GM21423 (cell line): ENCODE results near the gene CIAPIN1.

ENCODE experiments used
- ATAC-seq: cut with Tn5 transposase; IDR thresholded peaks from one replicate; pipeline ENCODE4 v1.9.1; 2021; ENCODE audit warnings: mild to moderate bottlenecking, moderate library complexity; ENCODE audit not compliant: unreplicated experiment

Gene CIAPIN1

DNA sequence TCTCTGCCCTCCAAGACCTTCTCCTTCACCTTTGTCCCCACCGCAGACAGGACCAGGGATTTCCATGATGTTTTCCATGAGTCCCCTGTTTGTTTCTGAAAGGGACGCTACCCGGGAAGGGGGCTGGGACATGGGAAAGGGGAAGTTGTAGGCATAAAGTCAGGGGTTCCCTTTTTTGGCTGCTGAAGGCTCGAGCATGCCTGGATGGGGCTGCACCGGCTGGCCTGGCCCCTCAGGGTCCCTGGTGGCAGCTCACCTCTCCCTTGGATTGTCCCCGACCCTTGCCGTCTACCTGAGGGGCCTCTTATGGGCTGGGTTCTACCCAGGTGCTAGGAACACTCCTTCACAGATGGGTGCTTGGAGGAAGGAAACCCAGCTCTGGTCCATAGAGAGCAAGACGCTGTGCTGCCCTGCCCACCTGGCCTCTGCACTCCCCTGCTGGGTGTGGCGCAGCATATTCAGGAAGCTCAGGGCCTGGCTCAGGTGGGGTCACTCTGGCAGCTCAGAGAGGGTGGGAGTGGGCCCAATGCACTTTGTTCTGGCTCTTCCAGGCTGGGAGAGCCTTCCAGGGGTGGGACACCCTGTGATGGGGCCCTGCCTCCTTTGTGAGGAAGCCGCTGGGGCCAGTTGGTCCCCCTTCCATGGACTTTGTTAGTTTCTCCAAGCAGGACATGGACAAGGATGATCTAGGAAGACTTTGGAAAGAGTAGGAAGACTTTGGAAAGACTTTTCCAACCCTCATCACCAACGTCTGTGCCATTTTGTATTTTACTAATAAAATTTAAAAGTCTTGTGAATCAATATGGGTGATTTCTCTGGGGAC, 62.7 kb downstream of the CIAPIN1 start:
- no peak for ATAC-seq

DNA sequence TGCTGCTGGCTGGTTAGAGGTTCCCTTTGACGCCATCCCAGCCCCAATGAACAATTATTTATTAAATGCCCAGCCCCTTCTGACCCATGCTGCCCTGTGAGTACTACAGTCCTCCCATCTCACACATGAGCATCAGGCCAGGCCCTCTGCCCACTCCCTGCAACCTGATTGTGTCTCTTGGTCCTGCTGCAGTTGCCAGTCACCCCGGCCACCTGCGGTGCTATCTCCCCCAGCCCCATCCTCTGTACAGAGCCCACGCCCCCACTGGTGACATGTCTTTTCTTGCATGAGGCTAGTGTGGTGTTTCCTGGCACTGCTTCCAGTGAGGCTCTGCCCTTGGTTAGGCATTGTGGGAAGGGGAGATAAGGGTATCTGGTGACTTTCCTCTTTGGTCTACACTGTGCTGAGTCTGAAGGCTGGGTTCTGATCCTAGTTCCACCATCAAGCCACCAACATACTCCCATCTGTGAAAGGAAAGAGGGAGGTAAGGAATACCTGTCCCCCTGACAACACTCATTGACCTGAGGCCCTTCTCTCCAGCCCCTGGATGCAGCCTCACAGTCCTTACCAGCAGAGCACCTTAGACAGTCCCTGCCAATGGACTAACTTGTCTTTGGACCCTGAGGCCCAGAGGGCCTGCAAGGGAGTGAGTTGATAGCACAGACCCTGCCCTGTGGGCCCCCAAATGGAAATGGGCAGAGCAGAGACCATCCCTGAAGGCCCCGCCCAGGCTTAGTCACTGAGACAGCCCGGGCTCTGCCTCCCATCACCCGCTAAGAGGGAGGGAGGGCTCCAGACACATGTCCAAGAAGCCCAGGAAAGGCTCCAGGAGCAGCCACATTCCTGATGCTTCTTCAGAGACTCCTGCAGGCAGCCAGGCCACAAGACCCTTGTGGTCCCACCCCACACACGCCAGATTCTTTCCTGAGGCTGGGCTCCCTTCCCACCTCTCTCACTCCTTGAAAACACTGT, 63.6 kb downstream of the CIAPIN1 start:
- ATAC-seq = no peak

DNA sequence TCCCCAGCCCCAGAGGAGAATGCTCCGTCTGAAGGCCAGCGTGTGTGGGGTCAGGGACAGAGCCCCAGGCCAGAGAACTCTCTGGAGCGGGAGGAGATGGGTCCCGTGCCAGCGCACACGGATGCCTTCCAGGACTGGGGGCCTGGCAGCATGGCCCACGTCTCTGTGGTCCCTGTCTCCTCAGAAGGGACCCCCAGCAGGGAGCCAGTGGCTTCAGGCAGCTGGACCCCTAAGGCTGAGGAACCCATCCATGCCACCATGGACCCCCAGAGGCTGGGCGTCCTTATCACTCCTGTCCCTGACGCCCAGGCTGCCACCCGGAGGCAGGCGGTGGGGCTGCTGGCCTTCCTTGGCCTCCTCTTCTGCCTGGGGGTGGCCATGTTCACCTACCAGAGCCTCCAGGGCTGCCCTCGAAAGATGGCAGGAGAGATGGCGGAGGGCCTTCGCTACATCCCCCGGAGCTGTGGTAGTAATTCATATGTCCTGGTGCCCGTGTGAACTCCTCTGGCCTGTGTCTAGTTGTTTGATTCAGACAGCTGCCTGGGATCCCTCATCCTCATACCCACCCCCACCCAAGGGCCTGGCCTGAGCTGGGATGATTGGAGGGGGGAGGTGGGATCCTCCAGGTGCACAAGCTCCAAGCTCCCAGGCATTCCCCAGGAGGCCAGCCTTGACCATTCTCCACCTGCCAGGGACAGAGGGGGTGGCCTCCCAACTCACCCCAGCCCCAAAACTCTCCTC, 64.5 kb downstream of the CIAPIN1 start:
- no peak for ATAC-seq

DNA sequence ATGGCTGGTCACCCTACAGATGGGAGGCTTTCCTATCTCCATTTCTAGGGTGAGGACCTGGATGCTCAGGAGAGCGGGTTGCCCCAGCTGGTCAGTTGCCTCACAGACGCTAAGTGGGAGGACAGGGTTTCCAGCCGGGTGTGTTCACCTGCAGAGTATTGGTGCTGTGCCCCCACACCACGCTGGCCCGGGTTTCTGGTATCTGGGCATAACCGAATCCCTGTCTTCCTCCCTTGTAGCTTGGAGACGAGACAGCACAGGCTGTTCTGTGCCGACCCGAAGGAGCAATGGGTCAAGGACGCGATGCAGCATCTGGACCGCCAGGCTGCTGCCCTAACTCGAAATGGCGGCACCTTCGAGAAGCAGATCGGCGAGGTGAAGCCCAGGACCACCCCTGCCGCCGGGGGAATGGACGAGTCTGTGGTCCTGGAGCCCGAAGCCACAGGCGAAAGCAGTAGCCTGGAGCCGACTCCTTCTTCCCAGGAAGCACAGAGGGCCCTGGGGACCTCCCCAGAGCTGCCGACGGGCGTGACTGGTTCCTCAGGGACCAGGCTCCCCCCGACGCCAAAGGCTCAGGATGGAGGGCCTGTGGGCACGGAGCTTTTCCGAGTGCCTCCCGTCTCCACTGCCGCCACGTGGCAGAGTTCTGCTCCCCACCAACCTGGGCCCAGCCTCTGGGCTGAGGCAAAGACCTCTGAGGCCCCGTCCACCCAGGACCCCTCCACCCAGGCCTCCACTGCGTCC, 65.2 kb downstream of the CIAPIN1 start:
- no peak for ATAC-seq

DNA sequence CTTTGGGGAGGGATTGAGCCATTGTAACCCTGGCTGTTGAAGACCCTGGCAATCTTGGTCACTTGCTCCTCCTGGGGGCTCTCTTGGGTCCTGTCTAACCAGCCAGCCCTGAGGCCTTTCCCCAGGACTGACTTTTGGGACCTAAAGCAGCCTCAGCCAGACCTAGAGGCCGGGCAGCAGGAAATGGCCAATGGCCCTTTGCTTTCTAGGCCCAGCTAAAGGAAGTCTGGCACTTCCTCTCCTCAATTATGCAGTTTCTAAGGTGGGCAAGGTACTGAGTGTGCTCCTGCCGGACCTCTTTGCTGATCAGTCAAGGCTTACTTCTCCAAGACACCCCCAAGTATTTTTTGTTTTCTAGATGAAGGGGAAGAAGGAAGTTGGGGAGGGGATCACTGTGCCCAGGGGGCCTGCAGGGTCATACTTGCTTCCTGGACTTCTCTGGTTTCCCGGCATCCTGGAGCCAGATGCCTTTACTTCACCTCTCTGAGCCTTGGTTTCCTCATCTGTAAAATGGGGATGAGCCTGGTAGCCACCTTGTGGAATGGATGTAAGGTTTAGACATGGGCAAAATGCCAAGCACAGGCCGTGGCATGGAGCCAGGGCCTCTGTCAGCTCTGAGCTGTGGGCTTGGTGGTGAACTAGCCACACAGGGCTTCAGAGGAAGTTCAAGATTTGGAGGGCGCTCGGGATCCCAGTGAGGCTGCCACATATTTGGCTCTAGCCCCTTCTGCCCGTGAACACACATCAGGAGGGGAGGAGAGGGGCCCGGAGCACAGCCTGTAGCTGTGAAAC, 66.3 kb downstream of the CIAPIN1 start:
- ATAC-seq = no peak

DNA sequence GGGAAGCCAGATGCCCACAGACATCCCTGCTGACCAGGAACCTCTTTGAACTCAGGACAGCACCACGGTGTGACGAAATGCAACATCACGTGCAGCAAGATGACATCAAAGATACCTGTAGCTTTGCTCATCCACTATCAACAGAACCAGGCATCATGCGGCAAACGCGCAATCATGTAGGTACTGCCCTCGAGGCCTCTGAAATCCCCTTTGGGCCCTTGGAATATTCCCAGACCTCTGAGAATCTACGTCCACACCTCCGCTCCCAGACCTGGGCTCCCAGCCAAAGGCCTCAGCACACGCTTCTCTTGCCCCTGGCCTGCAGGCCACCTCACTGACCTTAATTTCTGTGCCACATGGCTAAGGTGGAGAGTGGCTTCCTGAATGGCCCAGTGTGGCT, 67.6 kb downstream of the CIAPIN1 start:
- ATAC-seq = no peak
